B cell (primary cell): Measurements from ENCODE around the gene SH2D5.

Experiments
- EZH2 ChIP-seq: IDR thresholded peaks from 2 replicates; pipeline ENCODE4 v1.6.1; 2012; ENCODE audit warnings: borderline replicate concordance, low read depth, mild to moderate bottlenecking, moderate library complexity, low read length; ENCODE audit not compliant: insufficient read depth, poor library complexity, severe bottlenecking
- TF ChIP-seq, protein P1 (sequence below): fragments of 200-600 bp; IDR thresholded peaks from one replicate; pipeline ENCODE4 v1.8.0; 2022; ENCODE audit warnings: antibody characterized with exemption, mild to moderate bottlenecking

DNA sequence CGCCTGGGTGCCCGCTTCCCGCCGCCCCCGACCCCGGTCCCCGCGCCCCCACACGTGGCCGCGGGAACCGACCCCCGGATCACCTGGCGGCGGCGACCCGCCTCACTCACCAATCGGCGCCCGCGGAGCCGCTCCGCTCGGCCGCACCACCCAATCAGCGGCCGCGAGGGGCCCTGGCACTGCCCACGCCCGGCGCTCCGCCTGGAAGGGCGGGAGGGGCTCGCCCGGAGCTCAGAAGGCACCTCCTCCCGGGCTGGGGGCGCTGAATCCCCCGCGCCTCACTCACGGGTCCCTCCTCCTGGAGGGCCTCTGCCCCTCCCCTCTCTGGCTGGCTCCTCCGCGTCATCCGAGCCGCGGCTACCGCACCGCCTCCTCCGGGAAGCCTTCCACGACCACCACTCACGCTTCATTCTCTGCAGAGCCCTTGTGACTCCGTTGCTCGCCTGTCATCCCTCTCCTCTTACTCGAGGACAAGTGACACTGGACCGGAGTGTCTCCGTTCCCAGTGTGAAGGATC, 374 bp downstream of the SH2D5 start:
- TF ChIP-seq, protein P1, sequence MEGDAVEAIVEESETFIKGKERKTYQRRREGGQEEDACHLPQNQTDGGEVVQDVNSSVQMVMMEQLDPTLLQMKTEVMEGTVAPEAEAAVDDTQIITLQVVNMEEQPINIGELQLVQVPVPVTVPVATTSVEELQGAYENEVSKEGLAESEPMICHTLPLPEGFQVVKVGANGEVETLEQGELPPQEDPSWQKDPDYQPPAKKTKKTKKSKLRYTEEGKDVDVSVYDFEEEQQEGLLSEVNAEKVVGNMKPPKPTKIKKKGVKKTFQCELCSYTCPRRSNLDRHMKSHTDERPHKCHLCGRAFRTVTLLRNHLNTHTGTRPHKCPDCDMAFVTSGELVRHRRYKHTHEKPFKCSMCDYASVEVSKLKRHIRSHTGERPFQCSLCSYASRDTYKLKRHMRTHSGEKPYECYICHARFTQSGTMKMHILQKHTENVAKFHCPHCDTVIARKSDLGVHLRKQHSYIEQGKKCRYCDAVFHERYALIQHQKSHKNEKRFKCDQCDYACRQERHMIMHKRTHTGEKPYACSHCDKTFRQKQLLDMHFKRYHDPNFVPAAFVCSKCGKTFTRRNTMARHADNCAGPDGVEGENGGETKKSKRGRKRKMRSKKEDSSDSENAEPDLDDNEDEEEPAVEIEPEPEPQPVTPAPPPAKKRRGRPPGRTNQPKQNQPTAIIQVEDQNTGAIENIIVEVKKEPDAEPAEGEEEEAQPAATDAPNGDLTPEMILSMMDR = no peak
- TF ChIP-seq EZH2 = no peak
